K562 (cell line): ENCODE data around the gene ANAPC2.

ENCODE experiments used
- ADNP ChIP-seq: fragments of 200-800 bp; sonication (Bioruptor generic); IDR thresholded peaks from 2 replicates; pipeline ENCODE4 v1.6.1; 2016; ENCODE audit warnings: missing genetic modification characterization, missing compliant biosample characterization
- BRCA1 ChIP-seq, 2 experiments: fragments of 450-650 bp in 1 of 2; sonication (generic) in 1 of 2; formaldehyde crosslinking in 1 of 2; IDR thresholded peaks; 2 replicates each; pipeline versions ENCODE4 v1.5.0 to v1.6.1; 2017 to 2020; ENCODE audit warnings: mild to moderate bottlenecking in 1 of 2, missing genetic modification reagents in 1 of 2
- DMBX1 ChIP-seq: fragments of 250-450 bp; sonication (Bioruptor Pico); IDR thresholded peaks from 2 replicates; pipeline ENCODE4 v1.8.0; 2022; ENCODE audit warnings: inconsistent platforms, mild to moderate bottlenecking, moderate library complexity, borderline replicate concordance
- EZH2 ChIP-seq: IDR thresholded peaks from 2 replicates; pipeline ENCODE4 v1.6.1; 2012; ENCODE audit warnings: low read depth, mild to moderate bottlenecking, inconsistent platforms, low read length, borderline replicate concordance
- JUN ChIP-seq, 2 experiments: sonication (generic) in 1 of 2; formaldehyde crosslinking in 1 of 2; IDR thresholded peaks; 2 replicates each; pipeline versions ENCODE4 v1.6.1 to v1.8.0; 2012 to 2022; ENCODE audit warnings: borderline replicate concordance in 2 of 2, mild to moderate bottlenecking in 2 of 2, improper control_type of control experiment in 1 of 2, low read depth in 1 of 2, low read length in 1 of 2, missing genetic modification reagents in 1 of 2
- KLF1 ChIP-seq: fragments of 450-650 bp; IDR thresholded peaks from 2 replicates; pipeline ENCODE4 v1.6.1; 2016; ENCODE audit warnings: missing genetic modification characterization, missing compliant biosample characterization
- SP1 ChIP-seq: sonication (generic); formaldehyde crosslinking; IDR thresholded peaks from 2 replicates; pipeline ENCODE4 v1.8.1; 2022; ENCODE audit warnings: mild to moderate bottlenecking, missing genetic modification reagents
- ZBTB7A ChIP-seq: IDR thresholded peaks from 2 replicates; pipeline ENCODE4 v1.6.1; 2011; ENCODE audit warnings: low read depth, mild to moderate bottlenecking, low read length, moderate library complexity, borderline replicate concordance; ENCODE audit not compliant: control insufficient read depth
- ZNF282 ChIP-seq: sonication (generic); formaldehyde crosslinking; IDR thresholded peaks from 2 replicates; pipeline ENCODE4 v1.8.1; 2023; ENCODE audit warnings: missing genetic modification reagents
- TF ChIP-seq, protein P1 (sequence below): sonication (generic); formaldehyde crosslinking; IDR thresholded peaks from 2 replicates; pipeline ENCODE4 v1.8.1; 2023; ENCODE audit warnings: mild to moderate bottlenecking, missing genetic modification reagents, moderate library complexity
- TF ChIP-seq, protein P2 (sequence below): sonication (generic); formaldehyde crosslinking; IDR thresholded peaks from 2 replicates; pipeline ENCODE4 v1.8.1; 2022; ENCODE audit warnings: missing genetic modification reagents

DNA sequence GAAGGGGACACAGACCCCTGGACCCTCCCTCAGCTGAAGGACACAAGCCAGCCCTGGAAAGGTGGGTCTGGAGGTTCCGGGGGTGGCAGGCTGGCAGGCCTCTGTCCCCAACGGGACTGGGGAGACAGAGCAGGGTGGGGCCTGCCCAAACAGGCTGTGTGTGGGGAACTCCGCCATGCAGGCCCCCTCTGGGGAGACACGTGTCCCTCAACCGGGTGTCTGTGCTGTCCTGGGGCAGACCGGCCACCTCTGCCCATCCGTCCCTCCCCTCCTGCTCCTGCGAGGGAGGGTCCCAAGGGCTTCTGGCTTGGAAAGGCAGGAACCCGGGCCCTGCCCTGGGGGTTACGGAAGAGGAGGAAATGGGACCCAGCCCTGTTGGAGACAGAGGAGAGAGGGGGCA, 43.7 kb upstream of the ANAPC2 start:
- TF ChIP-seq, protein P1, sequence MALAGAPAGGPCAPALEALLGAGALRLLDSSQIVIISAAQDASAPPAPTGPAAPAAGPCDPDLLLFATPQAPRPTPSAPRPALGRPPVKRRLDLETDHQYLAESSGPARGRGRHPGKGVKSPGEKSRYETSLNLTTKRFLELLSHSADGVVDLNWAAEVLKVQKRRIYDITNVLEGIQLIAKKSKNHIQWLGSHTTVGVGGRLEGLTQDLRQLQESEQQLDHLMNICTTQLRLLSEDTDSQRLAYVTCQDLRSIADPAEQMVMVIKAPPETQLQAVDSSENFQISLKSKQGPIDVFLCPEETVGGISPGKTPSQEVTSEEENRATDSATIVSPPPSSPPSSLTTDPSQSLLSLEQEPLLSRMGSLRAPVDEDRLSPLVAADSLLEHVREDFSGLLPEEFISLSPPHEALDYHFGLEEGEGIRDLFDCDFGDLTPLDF = no peak
- TF ChIP-seq, protein P2, sequence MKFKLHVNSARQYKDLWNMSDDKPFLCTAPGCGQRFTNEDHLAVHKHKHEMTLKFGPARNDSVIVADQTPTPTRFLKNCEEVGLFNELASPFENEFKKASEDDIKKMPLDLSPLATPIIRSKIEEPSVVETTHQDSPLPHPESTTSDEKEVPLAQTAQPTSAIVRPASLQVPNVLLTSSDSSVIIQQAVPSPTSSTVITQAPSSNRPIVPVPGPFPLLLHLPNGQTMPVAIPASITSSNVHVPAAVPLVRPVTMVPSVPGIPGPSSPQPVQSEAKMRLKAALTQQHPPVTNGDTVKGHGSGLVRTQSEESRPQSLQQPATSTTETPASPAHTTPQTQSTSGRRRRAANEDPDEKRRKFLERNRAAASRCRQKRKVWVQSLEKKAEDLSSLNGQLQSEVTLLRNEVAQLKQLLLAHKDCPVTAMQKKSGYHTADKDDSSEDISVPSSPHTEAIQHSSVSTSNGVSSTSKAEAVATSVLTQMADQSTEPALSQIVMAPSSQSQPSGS (CRISPR knock-in tag) = no peak
- TF ChIP-seq DMBX1 (CRISPR knock-in tag) = no peak
- no peak for TF ChIP-seq EZH2
- no peak for TF ChIP-seq KLF1 (tag)
- TF ChIP-seq ADNP (tag) = no peak
- no peak for TF ChIP-seq SP1 (CRISPR knock-in tag)
- no peak for TF ChIP-seq ZNF282 (CRISPR knock-in tag)
- no peak for TF ChIP-seq JUN (IDR thresholded peaks at IDR 0.05; ENCODE audit: borderline replicate concordance, low read depth, low read length)
- no peak for TF ChIP-seq JUN (CRISPR knock-in tag; IDR thresholded peaks at IDR 0.05; ENCODE audit: borderline replicate concordance)
- TF ChIP-seq ZBTB7A = no peak
- no peak for TF ChIP-seq BRCA1 (IDR thresholded peaks at IDR 0.05)
- TF ChIP-seq BRCA1 (CRISPR knock-in tag; IDR thresholded peaks at IDR 0.05) = no peak
